ENCODE results near the gene NHEJ1.
A peak's percentile ranks its signal among the peaks of the same experiment; 100 is the strongest.

NHEJ1 gene

DNA sequence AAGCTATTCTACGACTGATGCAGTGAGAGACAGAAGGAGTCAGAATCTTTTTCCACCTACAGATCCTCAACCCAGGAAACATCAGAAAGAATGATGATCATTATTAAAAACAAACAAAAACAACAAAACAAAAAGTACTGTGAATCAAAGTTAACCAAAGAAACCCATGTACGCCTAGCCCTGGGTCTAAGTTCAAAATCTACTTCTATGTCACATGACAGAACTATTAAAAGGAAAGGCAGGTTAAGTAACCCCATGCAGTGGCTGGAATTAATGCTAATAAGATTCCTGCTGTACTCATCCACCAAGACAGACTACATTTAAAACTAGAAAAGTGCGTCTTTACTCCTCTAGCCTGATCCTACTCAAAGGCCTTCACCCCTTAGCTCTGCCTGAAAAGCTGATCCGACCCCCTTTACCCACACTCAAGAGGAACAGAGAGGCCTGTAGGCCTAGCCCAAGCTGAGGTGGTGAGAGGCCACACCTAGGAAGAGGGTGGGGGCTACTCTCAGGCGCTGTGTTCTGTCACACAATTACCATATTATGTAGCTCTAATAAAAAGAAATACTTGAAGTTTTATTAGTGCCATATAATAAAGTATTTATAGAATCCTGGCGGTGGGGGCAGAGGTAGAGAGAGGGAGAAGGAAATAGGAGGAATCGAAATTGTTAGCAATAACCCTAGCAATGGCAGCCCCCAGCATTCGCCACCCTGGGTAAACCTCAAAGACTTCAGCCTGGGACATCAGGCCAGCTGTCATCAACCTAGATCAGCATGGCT, 37.1 kb downstream of the NHEJ1 start:
- TF ChIP-seq, protein P1, sequence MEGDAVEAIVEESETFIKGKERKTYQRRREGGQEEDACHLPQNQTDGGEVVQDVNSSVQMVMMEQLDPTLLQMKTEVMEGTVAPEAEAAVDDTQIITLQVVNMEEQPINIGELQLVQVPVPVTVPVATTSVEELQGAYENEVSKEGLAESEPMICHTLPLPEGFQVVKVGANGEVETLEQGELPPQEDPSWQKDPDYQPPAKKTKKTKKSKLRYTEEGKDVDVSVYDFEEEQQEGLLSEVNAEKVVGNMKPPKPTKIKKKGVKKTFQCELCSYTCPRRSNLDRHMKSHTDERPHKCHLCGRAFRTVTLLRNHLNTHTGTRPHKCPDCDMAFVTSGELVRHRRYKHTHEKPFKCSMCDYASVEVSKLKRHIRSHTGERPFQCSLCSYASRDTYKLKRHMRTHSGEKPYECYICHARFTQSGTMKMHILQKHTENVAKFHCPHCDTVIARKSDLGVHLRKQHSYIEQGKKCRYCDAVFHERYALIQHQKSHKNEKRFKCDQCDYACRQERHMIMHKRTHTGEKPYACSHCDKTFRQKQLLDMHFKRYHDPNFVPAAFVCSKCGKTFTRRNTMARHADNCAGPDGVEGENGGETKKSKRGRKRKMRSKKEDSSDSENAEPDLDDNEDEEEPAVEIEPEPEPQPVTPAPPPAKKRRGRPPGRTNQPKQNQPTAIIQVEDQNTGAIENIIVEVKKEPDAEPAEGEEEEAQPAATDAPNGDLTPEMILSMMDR (conservative IDR thresholded peaks at IDR 0.05; ENCODE audit: low read length): no peak
- DNase-seq (ENCODE audit: low read depth): no peak

DNA sequence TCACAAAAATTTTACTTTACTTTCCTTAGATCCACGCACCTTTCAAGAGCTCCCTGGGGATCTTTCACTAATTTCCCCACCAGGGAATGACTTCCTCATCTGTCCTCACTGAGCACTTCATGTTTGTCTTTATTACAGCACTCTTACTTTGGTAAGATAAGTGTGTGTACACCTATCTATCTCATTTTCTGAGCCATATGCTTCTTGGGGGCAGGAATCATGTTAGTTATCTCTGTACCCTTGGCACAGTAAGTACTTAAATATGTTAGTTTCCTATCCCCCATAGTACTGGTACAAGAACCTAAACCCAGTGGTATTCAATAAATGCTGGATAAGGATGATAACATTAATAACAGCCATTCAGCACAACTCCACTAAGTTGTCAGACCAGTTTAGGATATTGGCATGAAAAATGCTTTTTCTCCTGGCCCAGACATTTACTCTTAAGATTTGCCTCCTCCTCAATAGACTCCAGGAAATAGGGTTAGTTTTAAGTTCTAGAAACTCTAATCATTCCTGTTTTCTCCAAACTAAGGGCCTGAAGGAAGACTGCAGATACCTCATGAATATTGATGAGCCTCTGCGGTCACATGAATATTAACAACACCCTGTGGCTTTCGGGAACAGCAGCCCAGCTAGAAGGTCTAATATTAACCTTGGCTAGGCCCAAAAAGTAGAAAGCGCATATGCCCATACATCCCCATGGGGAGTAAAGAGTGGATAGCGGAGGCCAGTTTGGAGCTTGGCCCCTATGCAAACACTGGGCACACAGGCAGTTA, 38.2 kb downstream of the NHEJ1 start:
- no peak for DNase-seq (ENCODE audit: low read depth)
- H3K4me3 ChIP-seq (ENCODE audit: low read length): no peak overlapping the region
- TF ChIP-seq, protein P1 (conservative IDR thresholded peaks at IDR 0.05; ENCODE audit: low read length): no peak

More for the DNA sequence above, 37.1 kb downstream of the NHEJ1 start:
- no peak overlapping the region for H3K4me3 ChIP-seq (ENCODE audit: low read length)

DNA sequence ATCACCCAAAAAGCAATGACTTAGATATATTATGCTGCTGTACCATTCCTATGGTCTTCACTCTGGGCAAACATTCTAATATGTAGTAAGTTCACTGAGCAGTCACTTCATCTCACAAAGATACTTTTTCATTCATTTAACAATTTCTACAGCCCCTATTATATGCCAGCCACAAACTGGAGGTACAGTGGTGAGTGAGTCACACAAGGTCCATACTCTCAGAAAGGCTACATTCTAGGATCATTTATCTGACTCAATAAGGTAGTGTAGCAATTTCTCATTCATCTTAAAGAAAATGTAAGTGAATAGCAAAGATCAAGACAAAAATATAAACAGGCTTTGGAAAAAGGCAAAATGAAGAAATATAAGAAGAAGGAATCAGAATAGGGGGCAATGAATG, 40.5 kb downstream of the NHEJ1 start:
- no peak for DNase-seq (ENCODE audit: low read depth)
- TF ChIP-seq, protein P1 (conservative IDR thresholded peaks at IDR 0.05; ENCODE audit: low read length): no peak
- no peak overlapping the region for H3K4me3 ChIP-seq (ENCODE audit: low read length)

DNA sequence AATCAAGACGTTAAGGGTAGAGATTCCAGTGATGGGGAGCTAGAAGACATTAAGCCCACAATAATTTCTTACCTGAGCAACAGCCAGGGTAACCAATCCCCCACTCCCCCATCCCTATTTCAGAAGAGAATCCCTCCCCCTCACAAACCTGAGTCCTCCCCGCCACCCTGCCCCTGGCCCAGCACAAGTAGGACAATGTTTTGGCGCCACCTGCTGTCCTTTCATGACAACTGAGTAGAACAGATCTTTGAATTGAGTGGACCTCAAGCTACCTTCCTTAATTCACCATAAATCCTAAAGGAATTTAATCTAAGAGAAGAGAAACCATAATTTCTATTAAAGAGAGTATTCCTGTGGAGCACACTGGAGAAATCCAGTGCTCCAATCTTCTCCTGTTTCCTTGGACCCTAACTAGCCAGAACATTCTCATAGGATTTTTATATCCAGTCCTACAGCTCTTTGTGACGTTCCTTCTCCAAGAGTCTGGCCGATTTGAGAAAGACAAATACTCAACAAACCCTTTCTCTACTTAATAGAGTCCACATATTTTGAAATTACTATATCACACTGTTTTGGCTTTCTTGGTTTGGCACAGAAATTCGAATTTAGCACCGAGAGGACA, 41.1 kb downstream of the NHEJ1 start:
- no peak overlapping the region for H3K4me3 ChIP-seq (ENCODE audit: low read length)
- TF ChIP-seq, protein P1 (conservative IDR thresholded peaks at IDR 0.05; ENCODE audit: low read length): peak; percentile 79
- peak; percentile 37 for DNase-seq (ENCODE audit: low read depth)

DNA sequence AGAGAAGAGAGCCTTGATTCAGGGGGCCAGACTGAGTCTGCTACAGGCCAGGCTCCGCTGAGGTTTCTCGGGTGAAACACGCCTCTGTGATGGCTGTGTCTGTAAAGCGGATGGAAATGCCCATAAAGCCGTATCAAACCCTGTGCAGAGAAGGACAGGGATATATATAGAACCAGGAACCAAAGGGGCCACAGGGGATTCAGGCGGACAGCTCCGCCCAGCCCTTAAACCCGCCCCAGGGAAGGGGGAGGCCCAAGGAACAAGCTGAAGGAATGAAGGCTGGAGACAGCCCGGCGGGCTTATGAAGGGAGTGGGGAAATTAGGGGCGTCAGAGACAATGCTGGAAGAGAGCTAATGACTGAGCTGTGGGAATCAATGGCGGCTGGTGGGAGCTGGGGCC, 42.1 kb downstream of the NHEJ1 start:
- H3K4me3 ChIP-seq (ENCODE audit: low read length): no peak overlapping the region
- TF ChIP-seq, protein P1 (conservative IDR thresholded peaks at IDR 0.05; ENCODE audit: low read length): no peak
- no peak for DNase-seq (ENCODE audit: low read depth)

DNA sequence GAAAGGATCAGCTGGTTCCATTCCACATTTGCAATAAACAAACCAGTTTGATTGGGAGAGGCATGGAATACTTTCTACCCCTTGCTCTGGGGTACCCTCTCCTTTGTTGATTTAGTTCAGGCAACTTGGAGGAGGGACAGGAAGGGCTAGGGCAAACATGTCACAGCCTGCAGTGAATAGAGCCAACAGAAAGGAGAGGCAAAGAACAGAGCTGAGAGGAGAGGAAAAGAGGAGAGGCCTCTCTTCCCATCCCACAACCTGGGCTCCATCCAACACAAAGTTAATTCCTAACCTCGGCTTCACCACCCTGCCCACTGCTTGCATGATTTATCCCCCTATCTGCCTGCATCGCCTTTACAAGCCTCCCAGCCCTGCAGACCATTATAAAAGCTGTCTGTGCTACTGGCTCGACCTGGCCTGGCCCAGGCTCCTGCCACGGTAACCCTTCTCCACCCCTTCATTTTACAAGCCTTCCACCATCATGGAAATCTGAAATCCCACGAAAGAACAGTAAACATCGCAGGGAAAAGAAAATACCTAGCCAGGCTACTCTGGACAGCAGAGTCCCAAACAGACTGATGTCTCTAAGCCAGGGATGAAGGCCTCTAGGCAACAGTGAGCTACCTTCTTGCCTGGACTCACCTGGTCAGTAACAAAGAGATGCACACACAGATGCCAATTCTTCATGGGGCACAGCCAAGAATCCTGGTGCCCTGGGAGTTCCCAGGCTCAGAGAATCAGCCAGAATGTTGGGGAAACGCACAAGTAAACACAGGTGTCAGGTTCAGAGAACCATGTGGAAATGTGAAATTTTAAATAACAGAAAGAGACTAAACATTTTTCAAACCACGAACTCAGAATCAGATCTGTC, 43.6 kb downstream of the NHEJ1 start:
- no peak for DNase-seq (ENCODE audit: low read depth)
- no peak overlapping the region for H3K4me3 ChIP-seq (ENCODE audit: low read length)
- TF ChIP-seq, protein P1 (conservative IDR thresholded peaks at IDR 0.05; ENCODE audit: low read length): no peak
